Transverse colon (tissue), 4 donors: ENCODE data around the gene CWF19L1. TPM values are rescaled to one million over a fixed set of nuclear protein-coding genes. Genes with fewer than 3 reads are reported as not detected.
"Not testable (repeated sequence)": the region's sequence is repeated elsewhere in the genome, so short reads cannot be mapped to it uniquely, and the experiment has no call there.

Experiments used
- DNase-seq: peaks from one replicate; pipeline ENCODE4 v3.0.0-alpha.2; 2019
- H3K27ac ChIP-seq, 4 donors: fragments of 200-600 bp; sonication (generic); 2 replicates each; pipeline ENCODE4 v1.5.1; 2016 to 2018; ENCODE audit warnings: inconsistent platforms in 4 of 4
- H3K27me3 ChIP-seq: fragments of 200-600 bp; sonication (generic); 2 replicates; pipeline ENCODE4 v1.5.1; 2017; ENCODE audit warnings: inconsistent platforms
- H3K36me3 ChIP-seq, 4 donors: fragments of 200-600 bp; sonication (generic); 2 replicates each; pipeline ENCODE4 v1.5.1; 2017 to 2019; ENCODE audit warnings: inconsistent platforms in 4 of 4
- H3K4me1 ChIP-seq, 4 donors: fragments of 200-600 bp; sonication (generic); 2 replicates each; pipeline ENCODE4 v1.5.1; 2017 to 2020; ENCODE audit warnings: inconsistent platforms in 4 of 4
- H3K4me3 ChIP-seq, 4 donors: fragments of 200-600 bp; sonication (generic); 1 replicate in 1 of 4; 2 replicates in 3 of 4; pipeline versions ENCODE4 v1.5.1 to v1.6.1; 2017 to 2019; ENCODE audit warnings: inconsistent platforms in 4 of 4
- H3K9me3 ChIP-seq, 2 donors: fragments of 200-600 bp; sonication (generic); 2 replicates each; pipeline ENCODE4 v1.5.1; 2017 to 2019; ENCODE audit warnings: inconsistent platforms in 2 of 2
- EP300 ChIP-seq: sonication (generic); formaldehyde crosslinking; IDR thresholded peaks from one replicate; pipeline ENCODE4 v1.6.1; 2017; ENCODE audit warnings: antibody characterized with exemption, low read depth
- POLR2A ChIP-seq: fragments of 450-650 bp; IDR thresholded peaks from one replicate; pipeline ENCODE4 v1.6.1; 2016; ENCODE audit warnings: antibody characterized with exemption, mild to moderate bottlenecking, moderate library complexity
- POLR2AphosphoS5 ChIP-seq, 3 donors: sonication (generic); formaldehyde crosslinking; IDR thresholded peaks; one replicate each; pipeline ENCODE4 v1.6.1; 2016; ENCODE audit warnings: antibody characterized with exemption in 3 of 3
- WGBS, 2 donors: methylation state at CpG; one replicate each; pipeline ENCODE4 v1.1.5; 2018; ENCODE audit warnings: low coverage in 1 of 2; 5-methylcytosine and 5-hydroxymethylcytosine counted together
- in situ Hi-C, 4 donors: fragments of 200-750 bp; cut with MboI; loops; one replicate each; pipeline versions ENCODE4 v1.15.0 to v1.15.1; 2017; ENCODE audit warnings: low sequenced_read_pairs in 3 of 4, low pct_ligation_motif_present in 1 of 4, low pct_unique_long_range_greater_than_20kb in 1 of 4
- intact Hi-C: fragments of 100-400 bp; cut with DNase I; formaldehyde crosslinking; loops from one replicate; pipeline ENCODE4 v1.15.1; 2023; ENCODE audit warnings: low total_unique reads
- total RNA-seq, 4 donors: library from RNA; depleted of rRNA; stranded (reverse); fragments of >200 nt; gene quantifications; one replicate each; pipeline ENCODE4 v1.1.0, GENCODE V29; 2016
- TF ChIP-seq, protein P1 (sequence below), 5 experiments: fragments of 200-600 bp in 3 of 5; fragments of 450-650 bp in 2 of 5; sonication (generic) in 3 of 5; IDR thresholded peaks; 1 replicate in 2 of 5; 2 replicates in 3 of 5; pipeline ENCODE4 v1.5.1; 2016 to 2017; ENCODE audit warnings: antibody characterized with exemption in 5 of 5, inconsistent platforms in 3 of 5, mild to moderate bottlenecking in 2 of 5, moderate library complexity in 1 of 5

CWF19L1 gene
- total RNA-seq, 4 donors from 2014 or later = 2.2 to 15.2 (median 13.0) TPM

DNA sequence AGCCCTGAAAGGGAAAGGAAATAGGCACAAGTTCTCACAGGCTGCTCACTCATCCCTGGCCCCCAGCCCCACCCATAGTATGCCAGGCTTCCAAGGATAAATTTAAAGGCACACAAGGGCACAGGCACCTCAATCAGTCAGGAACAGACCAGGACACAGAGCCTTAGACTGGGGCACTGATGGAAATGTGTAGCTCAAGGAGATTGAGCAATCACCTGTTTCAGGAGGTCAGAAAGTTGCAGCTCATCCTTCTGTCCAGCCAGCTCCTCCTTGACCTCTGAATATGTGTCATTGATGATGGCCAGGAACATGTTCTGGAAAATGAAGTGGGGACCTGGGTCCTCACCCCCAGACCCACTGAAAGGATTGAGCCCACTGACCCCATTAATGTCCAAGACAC lies 25.6 kb upstream of the CWF19L1 start:
- DNase-seq = no peak
- no peaks in the 10 kb centered on the region for H3K36me3 ChIP-seq
- H3K27ac ChIP-seq = no peak overlapping the region
- peaks cover 16% of the 10 kb centered on the region for H3K27me3 ChIP-seq
- TF ChIP-seq, protein P1, sequence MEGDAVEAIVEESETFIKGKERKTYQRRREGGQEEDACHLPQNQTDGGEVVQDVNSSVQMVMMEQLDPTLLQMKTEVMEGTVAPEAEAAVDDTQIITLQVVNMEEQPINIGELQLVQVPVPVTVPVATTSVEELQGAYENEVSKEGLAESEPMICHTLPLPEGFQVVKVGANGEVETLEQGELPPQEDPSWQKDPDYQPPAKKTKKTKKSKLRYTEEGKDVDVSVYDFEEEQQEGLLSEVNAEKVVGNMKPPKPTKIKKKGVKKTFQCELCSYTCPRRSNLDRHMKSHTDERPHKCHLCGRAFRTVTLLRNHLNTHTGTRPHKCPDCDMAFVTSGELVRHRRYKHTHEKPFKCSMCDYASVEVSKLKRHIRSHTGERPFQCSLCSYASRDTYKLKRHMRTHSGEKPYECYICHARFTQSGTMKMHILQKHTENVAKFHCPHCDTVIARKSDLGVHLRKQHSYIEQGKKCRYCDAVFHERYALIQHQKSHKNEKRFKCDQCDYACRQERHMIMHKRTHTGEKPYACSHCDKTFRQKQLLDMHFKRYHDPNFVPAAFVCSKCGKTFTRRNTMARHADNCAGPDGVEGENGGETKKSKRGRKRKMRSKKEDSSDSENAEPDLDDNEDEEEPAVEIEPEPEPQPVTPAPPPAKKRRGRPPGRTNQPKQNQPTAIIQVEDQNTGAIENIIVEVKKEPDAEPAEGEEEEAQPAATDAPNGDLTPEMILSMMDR (IDR thresholded peaks at IDR 0.05) = no peak
- no peak for TF ChIP-seq POLR2A
- no peaks in the 10 kb centered on the region for H3K9me3 ChIP-seq
- intact Hi-C loops = no loop called here
- in situ Hi-C loops = no loop called here
- no peaks in the 10 kb centered on the region for H3K4me1 ChIP-seq
- H3K4me3 ChIP-seq = no peak overlapping the region

DNA sequence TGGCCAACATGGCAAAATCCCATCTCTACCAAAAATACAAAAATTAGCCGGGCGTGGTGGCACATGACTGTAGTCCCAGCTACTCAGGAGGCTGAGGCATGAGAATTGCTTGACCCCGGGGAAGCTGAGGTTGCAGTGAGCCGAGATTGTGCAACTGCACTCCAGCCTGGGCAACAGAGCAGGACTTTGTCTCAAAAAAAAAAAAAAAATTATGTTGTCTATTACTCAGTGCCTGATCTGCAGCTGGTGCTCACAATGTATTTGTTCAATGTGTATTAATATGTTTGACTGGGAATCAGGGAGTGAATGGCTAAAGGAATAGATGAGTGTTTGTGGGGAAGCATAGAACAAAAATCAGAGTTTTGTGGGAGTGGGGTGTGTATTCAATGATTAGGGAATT lies 24.9 kb upstream of the CWF19L1 start:
- H3K27me3 ChIP-seq = peaks cover 16% of the 10 kb centered on the region
- intact Hi-C loops, H3K4me3 ChIP-seq, H3K36me3 ChIP-seq, H3K4me1 ChIP-seq, in situ Hi-C loops, H3K9me3 ChIP-seq: not testable (repeated sequence)
- WGBS, 2 donors = 60 to 71% methylated on average over 1 to 4 of the region's 4 CpGs
- H3K27ac ChIP-seq = peak overlapping the region in 1 of 4 donors; percentile 28
- peak; percentile 20 for DNase-seq

DNA sequence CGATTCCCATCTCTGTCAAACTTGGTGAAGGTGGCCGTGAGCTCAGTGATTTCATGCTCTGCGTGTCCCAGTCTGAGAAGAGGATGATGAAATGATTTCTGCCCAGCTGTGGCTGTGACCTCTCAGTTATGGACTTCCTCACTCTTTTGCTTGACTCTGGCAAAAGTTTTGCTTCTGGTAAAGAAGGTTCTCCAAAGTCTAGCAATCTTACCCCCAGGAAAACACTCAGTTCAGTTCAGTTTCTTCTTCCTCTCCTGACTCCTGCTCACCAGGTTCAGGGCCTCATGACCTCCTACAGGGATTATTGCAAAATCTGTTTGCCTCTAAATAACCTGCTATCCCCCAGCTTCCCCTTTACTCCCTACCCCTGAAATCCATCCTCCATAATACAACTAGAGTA lies 23.9 kb upstream of the CWF19L1 start:
- Histone ChIP-seq H3K27ac (peak overlapping the region in 3 of 4 donors; percentile 28 to 47 (median 30)), H3K4me1 (peaks cover 0 to 5% (median 0%) of the 10 kb centered on the region in 4 donors), H3K4me3 (no peak overlapping the region), H3K9me3 (no peaks in the 10 kb centered on the region), H3K27me3 (peaks cover 7% of the 10 kb centered on the region), H3K36me3 (no peaks in the 10 kb centered on the region)
- TF ChIP-seq POLR2A (no peak), EP300 (no peak), POLR2AphosphoS5 (IDR thresholded peaks at IDR 0.05) (no peak)
- TF ChIP-seq, protein P1 (IDR thresholded peaks at IDR 0.05) = no peak
- no peak for DNase-seq
- intact Hi-C loops = no loop called here
- WGBS, 2 donors = 70 to 77% methylated on average over 2 to 3 of the region's 3 CpGs
- in situ Hi-C loops = no loop called here

DNA sequence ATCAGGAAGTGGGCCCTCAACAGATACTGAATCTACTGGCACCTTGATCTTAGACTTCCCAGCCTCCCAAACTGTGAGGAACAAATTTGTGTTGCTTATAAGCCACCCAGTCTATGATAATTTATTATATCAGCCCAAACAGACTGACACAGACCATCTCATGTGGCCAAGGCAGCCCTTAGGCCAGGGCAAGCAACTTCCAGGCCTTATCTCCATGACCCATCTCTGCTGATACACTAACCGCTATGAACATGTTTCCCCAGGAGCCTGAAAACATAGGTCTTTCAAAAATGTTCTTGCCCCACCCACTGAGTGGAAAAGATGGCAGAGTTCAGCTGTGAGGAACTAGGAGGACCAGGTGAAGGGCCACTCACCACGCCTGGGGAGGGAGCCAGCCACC lies 22.2 kb upstream of the CWF19L1 start:
- 82% methylated on average over 2 of the region's 2 CpGs; no CpG with 5 or more reads in 1 of the 2 donors for WGBS, 2 donors
- TF ChIP-seq POLR2AphosphoS5 (IDR thresholded peaks at IDR 0.05) = no peak
- no peak for TF ChIP-seq POLR2A
- no peak for TF ChIP-seq EP300
- TF ChIP-seq, protein P1 (IDR thresholded peaks at IDR 0.05) = no peak
- Histone ChIP-seq H3K36me3 (no peaks in the 10 kb centered on the region), H3K27me3 (peaks cover 4% of the 10 kb centered on the region), H3K9me3 (no peaks in the 10 kb centered on the region), H3K4me1 (peaks cover 0 to 18% (median 9%) of the 10 kb centered on the region in 4 donors), H3K4me3 (no peak overlapping the region), H3K27ac (no peak overlapping the region)
- in situ Hi-C loops = no loop called here
- intact Hi-C loops = no loop called here
- DNase-seq = no peak

DNA sequence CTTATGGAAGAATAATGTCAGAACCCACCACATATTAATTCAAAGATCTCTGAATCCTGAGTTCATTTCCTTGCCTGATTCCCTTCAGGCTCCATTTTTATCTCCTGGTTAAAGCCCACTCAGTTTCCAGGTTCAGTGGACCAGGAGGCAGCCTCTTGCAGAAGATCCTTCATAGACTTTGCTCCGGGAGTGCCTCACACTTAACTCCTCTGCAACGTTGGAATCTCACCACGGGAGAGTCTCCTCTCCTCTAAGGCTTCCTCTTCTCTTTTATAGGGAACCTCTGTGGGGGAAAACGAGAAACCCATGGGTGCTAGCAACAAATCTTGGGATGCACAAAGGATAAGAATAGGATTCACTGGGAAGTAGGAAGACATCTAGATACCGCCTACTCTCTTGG lies 20.8 kb upstream of the CWF19L1 start:
- Histone ChIP-seq H3K4me1 (peaks cover 0 to 26% (median 10%) of the 10 kb centered on the region in 4 donors), H3K36me3 (no peaks in the 10 kb centered on the region), H3K9me3 (no peaks in the 10 kb centered on the region), H3K27ac (no peak overlapping the region), H3K4me3 (no peak overlapping the region), H3K27me3 (no peaks in the 10 kb centered on the region)
- in situ Hi-C loops (no loop called here), intact Hi-C loops (no loop called here)
- 68 to 82% methylated on average over 5 of the region's 5 CpGs for WGBS, 2 donors
- TF ChIP-seq POLR2AphosphoS5 (IDR thresholded peaks at IDR 0.05) = no peak
- TF ChIP-seq POLR2A = no peak
- TF ChIP-seq EP300 = no peak
- no peak for DNase-seq
